Thoracic aorta (tissue), 2 donors: Measurements from ENCODE around the gene SLC1A5. TPM values are rescaled to one million over a fixed set of nuclear protein-coding genes. Genes with fewer than 3 reads are reported as not detected.

Experiments used
- ATAC-seq: fragments of 150-250 bp; one replicate; pipeline ENCODE4 v1.8.0; 2017; ENCODE audit warnings: low read depth; ENCODE audit not compliant: insufficient number of reproducible peaks, low FRiP score
- DNase-seq: peaks from one replicate; pipeline ENCODE4 v3.0.0-alpha.2; 2020; ENCODE audit warnings: low spot score
- H3K27ac ChIP-seq, 2 donors: fragments of 200-600 bp; sonication (generic); 1 replicate in 1 of 2; 2 replicates in 1 of 2; pipeline ENCODE4 v1.5.1; 2016; ENCODE audit warnings: mild to moderate bottlenecking in 2 of 2, moderate library complexity in 2 of 2
- H3K27me3 ChIP-seq: fragments of 200-600 bp; sonication (generic); replicated peaks from 2 replicates; pipeline ENCODE4 v1.6.0; 2016; ENCODE audit warnings: mild to moderate bottlenecking; ENCODE audit not compliant: insufficient read depth
- H3K36me3 ChIP-seq: fragments of 200-600 bp; sonication (generic); one replicate; pipeline ENCODE4 v1.5.1; 2016
- H3K4me1 ChIP-seq, 2 donors: fragments of 200-600 bp; sonication (generic); 1 replicate in 1 of 2; 2 replicates in 1 of 2; pipeline versions ENCODE4 v1.5.1 to v1.6.0; 2016; ENCODE audit warnings: low read depth in 2 of 2, mild to moderate bottlenecking in 1 of 2; ENCODE audit not compliant: control insufficient read depth in 1 of 2
- H3K4me3 ChIP-seq: fragments of 200-600 bp; sonication (generic); 2 replicates; pipeline ENCODE4 v1.5.1; 2016; ENCODE audit warnings: mild to moderate bottlenecking
- H3K9me3 ChIP-seq: fragments of 200-600 bp; sonication (generic); 2 replicates; pipeline ENCODE4 v1.5.1; 2016
- total RNA-seq, 2 donors: library from RNA; depleted of rRNA; stranded (reverse); fragments of >200 nt; gene quantifications; one replicate each; pipeline versions ENCODE4 v1.1.0 to v1.2.3, GENCODE V29; 2016
- TF ChIP-seq, protein P1 (sequence below): fragments of 200-600 bp; sonication (generic); IDR thresholded peaks from one replicate; pipeline ENCODE4 v1.5.1; 2019; ENCODE audit warnings: antibody characterized with exemption

SLC1A5 gene
- total RNA-seq, 2 donors from 2014 or later = 48.7 to 66.2 TPM

- TF ChIP-seq, protein P1, sequence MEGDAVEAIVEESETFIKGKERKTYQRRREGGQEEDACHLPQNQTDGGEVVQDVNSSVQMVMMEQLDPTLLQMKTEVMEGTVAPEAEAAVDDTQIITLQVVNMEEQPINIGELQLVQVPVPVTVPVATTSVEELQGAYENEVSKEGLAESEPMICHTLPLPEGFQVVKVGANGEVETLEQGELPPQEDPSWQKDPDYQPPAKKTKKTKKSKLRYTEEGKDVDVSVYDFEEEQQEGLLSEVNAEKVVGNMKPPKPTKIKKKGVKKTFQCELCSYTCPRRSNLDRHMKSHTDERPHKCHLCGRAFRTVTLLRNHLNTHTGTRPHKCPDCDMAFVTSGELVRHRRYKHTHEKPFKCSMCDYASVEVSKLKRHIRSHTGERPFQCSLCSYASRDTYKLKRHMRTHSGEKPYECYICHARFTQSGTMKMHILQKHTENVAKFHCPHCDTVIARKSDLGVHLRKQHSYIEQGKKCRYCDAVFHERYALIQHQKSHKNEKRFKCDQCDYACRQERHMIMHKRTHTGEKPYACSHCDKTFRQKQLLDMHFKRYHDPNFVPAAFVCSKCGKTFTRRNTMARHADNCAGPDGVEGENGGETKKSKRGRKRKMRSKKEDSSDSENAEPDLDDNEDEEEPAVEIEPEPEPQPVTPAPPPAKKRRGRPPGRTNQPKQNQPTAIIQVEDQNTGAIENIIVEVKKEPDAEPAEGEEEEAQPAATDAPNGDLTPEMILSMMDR = no peak
- Histone ChIP-seq H3K27me3 (no peaks in the 10 kb centered on the region), H3K4me1 (peaks cover 0 to 14% of the 10 kb centered on the region in 2 donors), H3K27ac (no peak overlapping the region), H3K9me3 (no peaks in the 10 kb centered on the region), H3K4me3 (no peak overlapping the region), H3K36me3 (peaks cover 72% of the 10 kb centered on the region)
- ATAC-seq = no peak
- DNase-seq = no peak
These were observed 58.2 kb downstream of the SLC1A5 start for GRCh38 chr19:46730187-46730586.

DNA sequence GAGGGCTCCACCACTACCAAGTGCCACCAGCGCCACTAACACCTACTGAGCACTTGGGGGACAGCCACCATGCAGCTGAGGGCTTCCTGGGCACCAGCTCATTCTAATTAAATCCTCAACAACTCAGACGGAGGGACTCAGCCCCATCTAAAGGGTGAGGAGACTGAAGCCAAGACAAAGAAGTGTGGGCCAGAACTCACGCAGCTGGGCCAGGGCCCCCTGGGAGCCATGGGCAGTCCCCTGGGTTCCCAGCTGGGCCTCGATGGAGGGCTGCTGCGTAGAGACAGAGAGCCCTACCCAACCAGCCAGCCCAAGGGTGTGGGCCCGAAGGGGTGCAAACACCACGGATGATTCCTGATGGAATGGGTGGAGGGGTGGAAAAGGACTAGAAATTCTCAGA, 58.7 kb downstream of the SLC1A5 start:
- Histone ChIP-seq H3K4me3 (no peak overlapping the region), H3K9me3 (no peaks in the 10 kb centered on the region), H3K27ac (no peak overlapping the region), H3K36me3 (peaks cover 77% of the 10 kb centered on the region), H3K4me1 (peaks cover 0 to 14% of the 10 kb centered on the region in 2 donors), H3K27me3 (no peaks in the 10 kb centered on the region)
- no peak for DNase-seq
- TF ChIP-seq, protein P1 = no peak
- ATAC-seq = no peak

GRCh38 chr19:46728693-46729339, 59.6 kb downstream of the SLC1A5 start:
- Histone ChIP-seq H3K27me3 (no peaks in the 10 kb centered on the region), H3K36me3 (peaks cover 77% of the 10 kb centered on the region), H3K4me1 (peaks cover 0 to 10% of the 10 kb centered on the region in 2 donors), H3K9me3 (no peaks in the 10 kb centered on the region), H3K27ac (no peak overlapping the region), H3K4me3 (no peak overlapping the region)
- ATAC-seq (no peak), DNase-seq (no peak)
- TF ChIP-seq, protein P1 = peak; percentile 91

GRCh38 chr19:46728208-46728607, 60.2 kb downstream of the SLC1A5 start:
- no peak overlapping the region for H3K27ac ChIP-seq
- H3K27me3 ChIP-seq = no peaks in the 10 kb centered on the region
- DNase-seq (no peak), ATAC-seq (no peak)
- H3K4me3 ChIP-seq = no peak overlapping the region
- H3K4me1 ChIP-seq = peaks cover 0 to 4% of the 10 kb centered on the region in 2 donors
- no peaks in the 10 kb centered on the region for H3K9me3 ChIP-seq
- peaks cover 78% of the 10 kb centered on the region for H3K36me3 ChIP-seq
- TF ChIP-seq, protein P1 = no peak

- no peak for DNase-seq
- no peak overlapping the region for H3K27ac ChIP-seq
- TF ChIP-seq, protein P1 = no peak
- no peaks in the 10 kb centered on the region for H3K9me3 ChIP-seq
- ATAC-seq = no peak
- H3K4me3 ChIP-seq = no peak overlapping the region
- H3K4me1 ChIP-seq = peaks cover 0 to 1% of the 10 kb centered on the region in 2 donors
- H3K36me3 ChIP-seq = peaks cover 78% of the 10 kb centered on the region
- H3K27me3 ChIP-seq = no peaks in the 10 kb centered on the region
These were observed 60.6 kb downstream of the SLC1A5 start for GRCh38 chr19:46727757-46728156.
